ENCODE data around the gene POLH.
"Not testable (repeated sequence)": the region's sequence is repeated elsewhere in the genome, so short reads cannot be mapped to it uniquely, and the experiment has no call there.

Gene POLH

DNA sequence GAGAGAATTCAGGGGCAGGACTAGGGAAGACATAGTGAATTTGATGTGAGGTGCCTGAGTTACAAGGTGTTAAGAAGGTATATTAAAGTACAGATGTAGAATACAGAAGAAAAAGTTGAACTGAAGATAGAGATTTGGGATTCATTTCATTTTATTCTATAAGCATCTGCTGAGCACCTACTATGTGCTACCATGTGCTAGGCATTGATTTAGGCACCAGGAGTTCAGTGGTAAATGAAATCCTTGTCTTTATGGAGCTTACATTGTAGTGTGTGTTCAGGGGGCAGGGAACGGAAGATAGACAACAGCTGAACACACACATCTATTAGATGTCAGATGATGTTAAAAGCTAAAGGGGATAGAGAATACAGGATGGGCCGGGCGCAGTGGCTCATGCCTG lies 71.6 kb downstream of the POLH start:
- no peaks in the 10 kb centered on the region for H3K36me3 ChIP-seq (ENCODE audit: control insufficient read depth, insufficient read depth, low read length)

DNA sequence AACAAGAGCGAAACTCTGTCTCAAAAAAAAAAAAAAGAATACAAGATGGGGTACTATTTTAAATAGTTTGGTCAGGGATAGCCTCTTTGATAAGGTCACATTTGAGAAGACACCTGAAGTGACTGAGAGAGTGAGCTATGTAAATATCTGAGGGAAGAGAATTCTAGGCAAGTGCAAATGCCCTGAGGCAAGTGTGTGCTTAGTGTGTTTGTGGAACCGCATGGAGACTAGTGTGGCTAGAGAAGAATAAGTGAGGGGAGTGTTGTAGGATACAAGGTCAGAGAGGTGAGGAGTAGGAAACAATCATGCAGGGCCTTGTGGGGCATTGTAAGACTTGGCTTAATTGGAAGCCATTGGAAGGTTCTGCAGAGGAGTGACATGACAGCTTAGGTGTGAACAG lies 72.3 kb downstream of the POLH start:
- Histone ChIP-seq H3K4me1 (ENCODE audit: control insufficient read depth, insufficient read depth, low read length) (no peaks in the 10 kb centered on the region), H3K27ac (ENCODE audit: insufficient read depth, low read depth, low read length, poor library complexity, severe bottlenecking) (no peak overlapping the region), H3K4me3 (ENCODE audit: insufficient read depth, low read depth, low read length) (no peak overlapping the region), H3K27me3 (ENCODE audit: control insufficient read depth, insufficient read depth, low read length, poor library complexity, severe bottlenecking) (no peaks in the 10 kb centered on the region), H3K36me3 (ENCODE audit: control insufficient read depth, insufficient read depth, low read length) (no peaks in the 10 kb centered on the region), H3K9me3 (ENCODE audit: control insufficient read depth, low read length) (no peaks in the 10 kb centered on the region)
- 84 to 89% methylated on average over 2 of the region's 2 CpGs for WGBS, 2 experiments

More for the DNA sequence above, 71.6 kb downstream of the POLH start:
- Histone ChIP-seq H3K9me3 (ENCODE audit: control insufficient read depth, low read length) (no peaks in the 10 kb centered on the region), H3K27ac (ENCODE audit: insufficient read depth, low read depth, low read length, poor library complexity, severe bottlenecking) (no peak overlapping the region), H3K27me3 (ENCODE audit: control insufficient read depth, insufficient read depth, low read length, poor library complexity, severe bottlenecking) (no peaks in the 10 kb centered on the region), H3K4me1 (ENCODE audit: control insufficient read depth, insufficient read depth, low read length) (no peaks in the 10 kb centered on the region), H3K4me3 (ENCODE audit: insufficient read depth, low read depth, low read length) (no peak overlapping the region)
- WGBS, 2 experiments, result 87 to 98% methylated on average over 3 of the region's 3 CpGs

DNA sequence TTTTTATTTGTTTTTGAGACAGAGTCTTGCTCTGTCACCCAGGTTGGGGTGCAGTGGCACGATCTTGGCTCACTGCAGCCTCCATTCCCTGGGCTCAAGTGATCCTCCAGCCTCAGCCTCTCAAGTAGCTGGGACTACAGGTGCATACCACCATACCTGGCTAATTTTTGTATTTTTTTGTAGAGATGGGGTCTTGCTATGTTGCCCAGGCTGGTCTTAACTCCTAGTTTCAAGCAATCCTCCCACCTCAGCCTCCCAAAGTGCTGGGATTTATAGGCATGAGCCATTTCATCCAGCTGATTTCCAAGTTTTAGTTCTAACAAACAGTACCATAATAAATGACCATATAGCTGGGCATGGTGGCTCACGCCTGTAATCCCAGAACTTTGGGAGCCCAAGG lies 76.8 kb downstream of the POLH start:
- H3K9me3 ChIP-seq (ENCODE audit: control insufficient read depth, low read length); H3K4me1 ChIP-seq (ENCODE audit: control insufficient read depth, insufficient read depth, low read length); H3K4me3 ChIP-seq (ENCODE audit: insufficient read depth, low read depth, low read length); H3K36me3 ChIP-seq (ENCODE audit: control insufficient read depth, insufficient read depth, low read length); H3K27me3 ChIP-seq (ENCODE audit: control insufficient read depth, insufficient read depth, low read length, poor library complexity, severe bottlenecking); H3K27ac ChIP-seq (ENCODE audit: insufficient read depth, low read depth, low read length, poor library complexity, severe bottlenecking): not testable (repeated sequence)
- WGBS, 2 experiments, result 94 to 95% methylated on average over 2 of the region's 2 CpGs

DNA sequence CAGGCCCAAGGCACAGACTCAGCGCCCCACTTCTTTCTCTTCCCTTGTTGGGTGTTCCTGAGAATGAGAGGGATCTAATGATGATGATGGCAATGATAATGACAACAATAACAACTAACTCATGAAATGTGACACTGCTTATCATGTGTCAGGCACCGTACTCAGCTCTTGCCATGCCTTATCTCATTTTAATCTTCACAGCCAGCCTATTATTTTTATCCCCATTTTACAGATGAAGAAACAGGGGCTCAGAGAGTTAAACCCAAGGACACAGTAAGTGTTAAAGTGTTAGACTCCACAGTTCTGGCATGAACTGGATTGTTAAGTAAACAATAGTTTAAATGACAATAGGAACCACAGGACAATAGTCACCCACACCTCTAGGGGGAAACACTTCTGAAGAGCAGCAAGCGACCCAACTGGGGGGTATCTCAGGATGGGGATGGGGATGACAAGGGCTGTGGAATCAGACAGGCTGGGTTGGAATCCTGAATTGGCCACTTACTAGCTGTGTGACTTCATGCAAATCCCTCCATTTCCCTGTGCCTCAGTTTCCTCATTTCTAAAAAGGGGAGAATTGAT lies 81.3 kb downstream of the POLH start:
- WGBS, 2 experiments, result 79 to 91% methylated on average over 3 of the region's 3 CpGs
- Histone ChIP-seq H3K36me3 (ENCODE audit: control insufficient read depth, insufficient read depth, low read length) (no peaks in the 10 kb centered on the region), H3K27me3 (ENCODE audit: control insufficient read depth, insufficient read depth, low read length, poor library complexity, severe bottlenecking) (no peaks in the 10 kb centered on the region), H3K27ac (ENCODE audit: insufficient read depth, low read depth, low read length, poor library complexity, severe bottlenecking) (no peak overlapping the region), H3K4me3 (ENCODE audit: insufficient read depth, low read depth, low read length) (no peak overlapping the region), H3K4me1 (ENCODE audit: control insufficient read depth, insufficient read depth, low read length) (no peaks in the 10 kb centered on the region), H3K9me3 (ENCODE audit: control insufficient read depth, low read length) (no peaks in the 10 kb centered on the region)

DNA sequence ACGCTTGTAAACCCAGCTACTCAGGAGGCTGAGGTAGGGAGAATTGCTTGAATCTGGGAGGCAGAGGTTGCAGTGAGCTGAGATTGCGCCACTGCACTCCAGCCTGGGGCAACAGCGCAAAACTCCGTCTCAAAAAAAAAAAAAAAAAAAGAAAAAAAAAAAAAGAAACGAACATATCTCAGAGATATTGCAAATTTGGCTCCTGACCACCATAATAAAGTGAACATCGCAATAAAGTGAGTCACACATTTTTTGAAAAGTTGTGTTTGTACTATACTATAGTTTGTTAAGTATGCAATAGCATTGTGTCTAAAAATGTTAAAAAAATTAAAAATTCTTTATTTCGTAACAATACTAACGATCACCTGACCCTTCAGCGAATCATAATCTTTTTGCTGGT lies 82.2 kb downstream of the POLH start:
- Histone ChIP-seq H3K9me3 (ENCODE audit: control insufficient read depth, low read length) (no peaks in the 10 kb centered on the region), H3K27me3 (ENCODE audit: control insufficient read depth, insufficient read depth, low read length, poor library complexity, severe bottlenecking) (no peaks in the 10 kb centered on the region)

DNA sequence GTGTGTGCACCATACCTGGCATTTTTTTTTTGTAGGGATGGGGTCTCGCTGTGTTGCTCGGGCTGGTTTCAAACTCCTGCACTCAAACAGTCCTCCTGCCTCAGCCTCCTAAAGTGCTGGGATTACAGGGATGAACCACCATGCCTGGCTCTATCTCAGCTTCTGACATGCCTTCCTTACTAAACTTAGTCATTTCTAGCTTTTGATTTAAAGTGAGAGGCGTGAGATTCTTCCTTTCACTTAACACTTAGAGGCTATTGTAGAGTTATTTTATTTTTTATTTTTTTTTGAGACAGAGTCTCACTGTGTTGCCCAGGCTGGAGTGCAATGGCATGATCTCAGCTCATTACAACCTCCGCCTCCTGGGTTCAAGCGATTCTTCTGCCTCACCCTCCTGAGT lies 87.0 kb downstream of the POLH start:
- H3K4me1 ChIP-seq (ENCODE audit: control insufficient read depth, insufficient read depth, low read length); H3K27me3 ChIP-seq (ENCODE audit: control insufficient read depth, insufficient read depth, low read length, poor library complexity, severe bottlenecking); H3K36me3 ChIP-seq (ENCODE audit: control insufficient read depth, insufficient read depth, low read length); H3K4me3 ChIP-seq (ENCODE audit: insufficient read depth, low read depth, low read length); H3K27ac ChIP-seq (ENCODE audit: insufficient read depth, low read depth, low read length, poor library complexity, severe bottlenecking); H3K9me3 ChIP-seq (ENCODE audit: control insufficient read depth, low read length): not testable (repeated sequence)
- 89 to 97% methylated on average over 4 to 5 of the region's 5 CpGs for WGBS, 2 experiments

More for the DNA sequence above, 82.2 kb downstream of the POLH start:
- no peak overlapping the region for H3K27ac ChIP-seq (ENCODE audit: insufficient read depth, low read depth, low read length, poor library complexity, severe bottlenecking)
- H3K4me3 ChIP-seq (ENCODE audit: insufficient read depth, low read depth, low read length), result no peak overlapping the region
- H3K4me1 ChIP-seq (ENCODE audit: control insufficient read depth, insufficient read depth, low read length), result no peaks in the 10 kb centered on the region
- 86 to 93% methylated on average over 7 to 9 of the region's 9 CpGs for WGBS, 2 experiments
- H3K36me3 ChIP-seq (ENCODE audit: control insufficient read depth, insufficient read depth, low read length), result no peaks in the 10 kb centered on the region

Measured in ectodermal cell (in vitro differentiated cells).